Measurements from ENCODE around the gene CUZD1. TPM values are rescaled to one million over a fixed set of nuclear protein-coding genes. Genes with fewer than 3 reads are reported as not detected.
"Not testable (repeated sequence)": the region's sequence is repeated elsewhere in the genome, so short reads cannot be mapped to it uniquely, and the experiment has no call there.

The CUZD1 gene
- total RNA-seq, 1 experiment from 2014 or later = 1.8 TPM

DNA sequence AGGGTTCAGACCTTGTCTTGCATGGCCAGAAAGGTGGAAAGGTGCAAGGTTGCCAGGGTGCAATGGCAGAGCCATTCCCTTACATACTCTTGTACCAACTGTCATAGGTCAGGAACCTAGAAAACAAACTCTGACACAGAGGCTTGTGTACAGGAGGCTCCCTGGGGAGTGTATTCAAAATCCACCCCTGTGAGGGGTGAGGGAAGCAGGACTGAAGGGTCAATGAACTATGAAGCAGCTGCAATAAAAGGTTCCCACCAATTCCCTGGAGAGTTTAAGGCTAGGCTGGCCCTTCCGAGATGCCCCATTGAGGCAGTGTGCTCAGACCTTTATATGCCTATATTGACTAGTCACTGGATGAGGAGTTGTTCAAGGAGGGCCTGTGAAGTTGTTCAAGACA is 13.9 kb upstream of the CUZD1 start:
- in situ Hi-C loops (cut with HindIII; ENCODE audit: low sequenced_read_pairs) = no loop called here
- no peak for DNase-seq (ENCODE audit: low spot score)

DNA sequence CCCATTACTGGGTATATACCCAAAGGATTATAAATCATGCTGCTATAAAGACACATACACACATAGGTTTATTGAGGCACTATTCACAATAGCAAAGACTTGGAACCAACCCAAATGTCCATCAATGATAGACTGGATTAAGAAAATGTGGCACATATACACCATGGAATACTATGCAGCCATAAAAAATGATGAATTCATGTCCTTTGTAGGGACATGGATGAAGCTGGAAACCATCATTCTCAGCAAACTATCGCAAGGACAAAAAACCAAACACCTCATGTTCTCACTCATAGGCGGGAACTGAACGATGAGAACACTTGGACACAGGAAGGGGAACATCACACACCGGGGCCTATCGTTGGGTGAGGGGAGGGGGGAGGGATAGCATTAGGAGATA is 12.4 kb upstream of the CUZD1 start:
- DNase-seq (ENCODE audit: low spot score); in situ Hi-C loops (cut with HindIII; ENCODE audit: low sequenced_read_pairs): not testable (repeated sequence)

GRCh38 chr10:122856902-122857301 is 11.2 kb upstream of the CUZD1 start:
- no peak for DNase-seq (ENCODE audit: low spot score)
- in situ Hi-C loops (cut with HindIII; ENCODE audit: low sequenced_read_pairs) = no loop called here

DNA sequence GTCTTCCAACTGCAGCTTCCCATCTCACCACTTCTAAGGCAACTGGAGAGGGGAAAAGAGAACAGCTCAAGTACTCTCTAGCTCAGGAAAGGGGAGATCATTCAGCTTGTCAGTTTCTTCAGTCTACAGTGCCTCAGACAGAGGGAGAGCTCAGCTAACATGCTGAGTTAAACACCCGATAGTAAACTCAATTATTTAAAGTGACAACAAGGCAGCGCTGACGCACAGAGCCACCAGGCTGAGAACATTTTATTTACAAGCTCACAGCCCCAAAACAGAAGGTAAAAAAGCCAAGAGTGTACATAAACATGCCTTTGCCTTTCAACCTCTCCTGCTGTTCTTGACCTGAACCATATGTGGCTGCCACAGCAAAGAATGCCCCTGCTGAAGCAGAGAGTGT is 10.1 kb upstream of the CUZD1 start:
- in situ Hi-C loops (cut with HindIII; ENCODE audit: low sequenced_read_pairs) = no loop called here
- no peak for DNase-seq (ENCODE audit: low spot score)

DNA sequence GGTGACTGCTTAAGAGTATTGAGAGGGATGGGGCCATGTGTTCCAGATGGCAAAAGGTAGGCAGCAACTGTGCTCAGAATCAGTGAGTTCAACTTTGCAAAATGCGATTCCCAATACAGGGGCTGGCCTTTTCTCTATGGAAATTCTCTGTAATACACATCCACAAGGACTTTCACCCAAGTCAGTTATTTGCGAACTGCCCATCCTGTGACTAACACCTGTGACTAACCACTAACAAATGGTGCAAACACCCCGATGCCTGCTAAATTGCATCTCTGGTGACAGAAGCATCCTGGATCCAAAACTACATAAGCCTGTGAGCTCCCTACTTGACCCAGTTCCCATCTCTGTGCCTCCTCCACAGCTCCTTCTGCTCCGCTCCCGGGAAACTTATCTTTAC is 9.0 kb upstream of the CUZD1 start:
- in situ Hi-C loops (cut with HindIII; ENCODE audit: low sequenced_read_pairs) = no loop called here
- DNase-seq (ENCODE audit: low spot score) = no peak

GRCh38 chr10:122853665-122854313 is 8.1 kb upstream of the CUZD1 start:
- in situ Hi-C loops (cut with HindIII; ENCODE audit: low sequenced_read_pairs) = no loop called here
- no peak for DNase-seq (ENCODE audit: low spot score)

- DNase-seq (ENCODE audit: low spot score) = no peak
- in situ Hi-C loops (cut with HindIII; ENCODE audit: low sequenced_read_pairs) = no loop called here
Observed at GRCh38 chr10:122852261-122852660, 6.6 kb upstream of the CUZD1 start.

GRCh38 chr10:122850705-122851640 is 5.3 kb upstream of the CUZD1 start:
- in situ Hi-C loops (cut with HindIII; ENCODE audit: low sequenced_read_pairs) = no loop called here

GRCh38 chr10:122849900-122850605 is 4.4 kb upstream of the CUZD1 start:
- DNase-seq (ENCODE audit: low spot score) = no peak

More at GRCh38 chr10:122850705-122851640, 5.3 kb upstream of the CUZD1 start:
- DNase-seq (ENCODE audit: low spot score) = no peak

GRCh38 chr10:122849090-122849489 is 3.4 kb upstream of the CUZD1 start:
- no peak for DNase-seq (ENCODE audit: low spot score)
- in situ Hi-C loops (cut with HindIII; ENCODE audit: low sequenced_read_pairs) = no loop called here

More at GRCh38 chr10:122849900-122850605, 4.4 kb upstream of the CUZD1 start:
- in situ Hi-C loops (cut with HindIII; ENCODE audit: low sequenced_read_pairs) = no loop called here

DNA sequence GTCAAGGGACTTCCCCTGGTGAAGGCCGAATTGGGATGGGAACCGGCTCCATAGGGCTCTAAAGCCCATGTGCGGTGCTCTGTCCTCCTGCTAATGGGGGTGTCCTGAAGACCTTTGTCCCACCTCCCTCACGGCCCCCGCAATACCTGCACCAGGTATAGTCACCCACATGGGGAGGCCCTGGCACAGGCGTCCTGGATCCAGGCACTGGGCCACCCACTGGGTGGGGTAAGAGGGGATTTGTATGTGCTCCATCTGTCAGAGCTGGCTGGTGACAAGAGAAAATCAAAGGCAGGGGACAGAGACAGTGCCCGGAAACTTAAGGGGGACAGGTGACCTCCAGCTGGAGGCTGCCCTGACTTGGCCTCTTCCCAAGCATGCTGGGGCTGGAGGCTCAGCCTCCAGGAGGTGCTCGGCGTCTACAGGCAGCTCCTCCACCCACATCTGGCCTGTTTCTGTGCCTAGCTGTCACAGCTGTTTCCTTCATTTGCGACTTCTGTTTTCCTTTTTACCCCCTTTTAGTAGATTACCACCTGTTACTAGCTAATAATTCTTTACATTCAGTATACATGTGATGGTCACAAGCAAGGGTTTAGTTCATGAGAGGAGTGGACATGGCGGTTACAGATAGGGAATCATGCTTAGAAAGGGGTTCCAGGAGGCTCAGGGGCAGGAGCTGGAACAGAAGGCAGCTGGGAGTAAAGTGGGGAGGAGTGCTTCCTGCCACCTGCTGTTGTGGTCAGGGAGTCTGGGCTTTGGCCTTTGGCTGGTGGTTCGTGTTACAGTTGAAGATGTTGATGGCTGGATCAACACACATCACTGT is 2.3 kb upstream of the CUZD1 start:
- in situ Hi-C loops (cut with HindIII; ENCODE audit: low sequenced_read_pairs) = no loop called here
- DNase-seq (ENCODE audit: low spot score) = no peak

DNA sequence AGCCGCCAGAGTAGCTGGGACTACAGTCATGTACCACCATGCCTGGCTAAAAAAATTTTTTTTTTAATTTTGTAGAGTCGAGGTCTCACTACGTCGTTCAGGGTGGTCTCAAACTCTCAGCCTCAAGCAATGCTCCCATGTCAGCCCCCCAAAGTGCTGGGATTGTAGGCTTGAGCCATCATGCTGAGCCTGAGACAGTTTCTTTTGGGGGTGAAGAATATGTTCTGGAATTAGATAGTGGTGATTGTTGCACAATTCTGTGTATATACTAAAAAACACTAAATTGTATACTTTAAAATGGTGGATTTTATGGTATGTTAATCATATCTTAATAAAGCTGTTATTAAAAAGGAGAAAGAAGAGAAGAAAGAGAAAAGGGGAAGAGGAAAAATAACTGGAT is 1.5 kb downstream of the CUZD1 start:
- in situ Hi-C loops (cut with HindIII; ENCODE audit: low sequenced_read_pairs) = no loop called here
- DNase-seq (ENCODE audit: low spot score) = no peak

DNA sequence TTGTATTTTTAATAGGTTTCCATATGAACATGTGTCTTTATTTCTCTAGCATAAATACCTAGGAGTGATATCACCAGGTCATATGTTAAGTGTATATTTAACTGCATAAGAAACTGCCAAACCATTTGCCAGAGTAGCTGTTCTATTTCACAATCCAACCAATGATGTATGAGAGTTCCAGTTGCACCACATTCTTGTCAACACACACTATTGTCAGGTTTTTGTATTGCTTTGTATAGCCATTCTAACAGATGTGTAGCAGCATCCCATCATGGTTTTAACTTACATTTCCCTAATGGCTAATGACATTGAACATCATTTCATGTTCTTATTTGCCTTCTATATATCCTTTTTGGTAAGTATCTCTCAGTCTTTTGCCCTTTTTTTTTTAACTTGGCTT is 4.1 kb downstream of the CUZD1 start:
- in situ Hi-C loops (cut with HindIII; ENCODE audit: low sequenced_read_pairs) = no loop called here

DNA sequence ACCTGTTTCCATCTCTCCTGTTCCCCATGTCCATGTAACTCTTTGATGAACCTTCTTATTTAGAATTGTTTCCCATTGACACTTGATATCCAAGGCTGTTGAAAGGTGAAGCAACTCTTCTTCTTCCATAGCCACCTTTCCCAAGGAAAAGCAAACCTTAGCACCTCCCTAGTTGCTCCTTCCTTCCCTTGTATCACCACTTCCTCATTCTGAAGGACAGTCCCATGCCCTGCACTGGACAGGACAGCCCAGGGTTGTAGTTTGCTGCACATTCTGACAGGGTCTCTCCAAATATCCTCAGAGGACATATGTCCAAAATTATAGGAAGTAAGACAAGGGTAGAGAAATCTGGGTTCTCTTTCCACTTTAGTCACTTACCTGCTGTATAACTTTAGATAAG is 6.2 kb downstream of the CUZD1 start:
- no peak for DNase-seq (ENCODE audit: low spot score)
- in situ Hi-C loops (cut with HindIII; ENCODE audit: low sequenced_read_pairs) = no loop called here

More for the DNA sequence above, 4.1 kb downstream of the CUZD1 start:
- no peak for DNase-seq (ENCODE audit: low spot score)

DNA sequence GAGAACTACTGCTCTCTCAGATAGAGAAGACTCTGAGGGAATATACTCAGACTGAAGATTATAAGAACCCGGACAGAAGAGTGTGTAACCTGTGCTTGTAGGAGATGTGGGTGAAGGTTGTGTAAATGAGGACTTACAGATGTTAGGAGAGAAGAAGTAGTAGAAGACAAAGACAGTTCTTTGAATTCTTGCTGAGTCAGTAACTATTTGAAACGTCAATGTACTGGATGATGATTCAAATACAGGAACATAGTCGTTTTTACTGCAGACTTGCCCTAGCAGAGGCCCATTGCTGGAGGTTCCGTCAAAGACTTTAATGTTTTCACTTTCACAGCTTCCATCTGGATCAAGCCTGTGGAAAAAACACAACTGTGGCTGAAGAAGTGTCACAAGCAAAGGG is 6.8 kb downstream of the CUZD1 start:
- no peak for DNase-seq (ENCODE audit: low spot score)
- in situ Hi-C loops (cut with HindIII; ENCODE audit: low sequenced_read_pairs) = no loop called here

- no peak for DNase-seq (ENCODE audit: low spot score)
- in situ Hi-C loops (cut with HindIII; ENCODE audit: low sequenced_read_pairs) = no loop called here
Observed at GRCh38 chr10:122835908-122836307, 9.7 kb downstream of the CUZD1 start.

- no peak for DNase-seq (ENCODE audit: low spot score)
- in situ Hi-C loops (cut with HindIII; ENCODE audit: low sequenced_read_pairs) = no loop called here
Observed at GRCh38 chr10:122830965-122831353, 14.7 kb downstream of the CUZD1 start.

DNA sequence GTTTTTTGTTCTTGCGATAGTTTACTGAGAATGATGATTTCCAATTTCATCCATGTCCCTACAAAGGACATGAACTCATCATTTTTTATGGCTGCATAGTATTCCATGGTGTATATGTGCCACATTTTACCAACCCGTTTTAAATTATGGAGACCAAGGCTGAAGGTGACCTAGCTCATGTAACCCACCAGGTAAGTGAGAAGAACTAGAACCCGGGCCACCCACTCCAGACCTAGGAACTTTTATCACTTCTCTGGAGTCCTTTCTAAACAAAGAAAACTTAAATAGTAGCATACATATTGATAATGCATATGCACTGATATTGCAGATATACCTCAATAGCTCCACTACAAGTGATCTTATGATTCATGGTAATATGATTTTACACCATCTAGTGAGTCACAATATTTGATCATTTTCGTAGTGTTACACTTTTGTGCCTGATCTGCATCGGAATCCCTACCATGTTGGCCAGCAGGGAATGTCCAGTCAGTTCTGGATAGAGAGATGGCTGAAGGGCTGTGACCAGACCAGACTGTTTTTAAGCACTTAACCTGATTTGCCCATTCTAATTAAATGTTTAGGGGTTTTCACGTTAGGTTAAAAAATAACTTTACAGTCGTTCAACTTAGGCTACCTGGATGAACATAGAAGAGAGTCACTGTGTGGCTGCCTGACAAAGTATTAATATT is 15.2 kb downstream of the CUZD1 start:
- in situ Hi-C loops (cut with HindIII; ENCODE audit: low sequenced_read_pairs) = no loop called here
- DNase-seq (ENCODE audit: low spot score) = no peak

DNA sequence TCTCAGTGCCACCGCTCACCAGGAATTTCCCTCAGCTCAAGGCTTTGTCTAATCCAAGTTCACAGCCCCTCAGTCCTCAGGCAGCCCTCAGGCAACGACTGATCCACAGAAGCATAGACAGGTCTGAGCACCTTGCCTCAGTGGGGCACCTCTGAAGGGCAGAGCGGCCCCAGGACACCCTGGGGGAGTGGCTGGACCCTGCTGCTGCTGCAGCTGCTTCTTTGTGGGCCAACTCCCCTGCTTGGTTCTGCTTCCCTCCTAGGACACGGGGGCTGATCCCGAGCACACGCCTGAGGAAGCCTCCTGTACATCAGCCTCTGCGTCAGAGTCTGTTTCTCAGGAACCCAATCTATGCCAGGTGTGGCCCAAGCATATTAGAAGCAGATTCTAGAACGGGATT is 16.2 kb downstream of the CUZD1 start:
- in situ Hi-C loops (cut with HindIII; ENCODE audit: low sequenced_read_pairs) = no loop called here
- no peak for DNase-seq (ENCODE audit: low spot score)
